C4-2B (cell line): ENCODE measurements around the gene KCTD18.

Source experiments
- CTCF ChIP-seq: fragments of 450-650 bp; conservative IDR thresholded peaks from 2 replicates; pipeline ENCODE4 v1.5.1; 2017; ENCODE audit warnings: mild to moderate bottlenecking
- ZFX ChIP-seq: fragments of 450-650 bp; IDR thresholded peaks from 2 replicates; pipeline ENCODE4 v1.6.1; 2017

DNA sequence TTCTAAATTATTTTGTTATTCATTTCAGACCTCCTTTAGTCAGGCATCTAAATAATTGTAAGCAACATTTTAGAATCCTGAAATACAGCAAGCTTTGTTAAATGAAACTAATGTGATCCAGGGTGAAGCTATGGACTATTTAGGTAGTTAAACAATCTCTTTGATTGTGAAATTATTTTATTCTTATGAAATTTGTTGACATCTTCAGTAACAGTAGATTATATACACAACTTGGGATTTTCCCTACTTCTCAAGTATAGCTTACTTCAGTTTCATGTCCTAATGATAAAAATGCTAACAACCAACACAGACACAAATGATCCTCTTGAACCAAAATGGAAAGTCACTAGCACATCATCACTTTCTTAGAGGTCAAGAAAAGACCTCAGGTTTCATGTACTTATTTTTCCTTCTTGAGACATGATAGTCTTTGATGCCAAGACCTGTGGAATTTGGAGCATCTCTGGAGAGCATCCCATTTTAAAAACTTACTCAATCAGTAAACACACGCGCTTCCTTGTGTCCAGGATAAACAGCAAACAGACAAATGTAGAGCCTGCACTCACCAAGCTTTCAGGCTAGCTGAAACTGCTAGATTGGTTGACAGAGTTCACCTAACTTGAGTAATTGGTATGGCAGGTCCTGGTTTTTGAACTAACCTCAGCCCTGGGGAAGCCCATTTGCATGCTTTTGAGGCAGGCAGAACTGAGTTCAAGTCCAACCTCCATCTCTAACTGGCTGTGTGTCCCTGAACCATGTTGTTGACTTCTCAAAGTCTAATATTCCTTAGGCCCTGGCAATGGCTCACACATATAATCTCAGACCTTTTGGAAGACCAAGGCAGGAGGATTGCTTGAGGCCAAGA lies 47.8 kb downstream of the KCTD18 start:
- TF ChIP-seq CTCF, result no peak
- no peak for TF ChIP-seq ZFX
